SK-N-SH (cell line): ENCODE measurements around the gene LRRC1.

Experiments
- CTCF ChIP-seq: fragments of 200-600 bp; sonication (generic); IDR thresholded peaks from 2 replicates; pipeline ENCODE4 v1.6.1; 2017; ENCODE audit warnings: antibody characterized with exemption, mild to moderate bottlenecking, moderate library complexity
- MAX ChIP-seq: IDR thresholded peaks from 2 replicates; pipeline ENCODE4 v1.4.0; 2012; ENCODE audit warnings: low read depth
- MEF2A ChIP-seq: IDR thresholded peaks from 2 replicates; pipeline ENCODE4 v1.4.0; 2012; ENCODE audit warnings: low read depth, borderline replicate concordance
- POLR2AphosphoS5 ChIP-seq: IDR thresholded peaks from 2 replicates; pipeline ENCODE4 v1.6.1; 2012; ENCODE audit warnings: low read depth, low read length
- RFX5 ChIP-seq: IDR thresholded peaks from 2 replicates; pipeline ENCODE4 v1.6.1; 2012; ENCODE audit warnings: mild to moderate bottlenecking, improper control_type of control experiment, low read length

GRCh38 chr6:53850527-53850926 lies 55.7 kb downstream of the LRRC1 start:
- no peak for TF ChIP-seq MAX
- no peak for TF ChIP-seq POLR2AphosphoS5
- TF ChIP-seq CTCF, result no peak
- TF ChIP-seq MEF2A, result no peak
- TF ChIP-seq RFX5, result no peak
